Measurements from ENCODE around the gene ARHGEF28.

DNA sequence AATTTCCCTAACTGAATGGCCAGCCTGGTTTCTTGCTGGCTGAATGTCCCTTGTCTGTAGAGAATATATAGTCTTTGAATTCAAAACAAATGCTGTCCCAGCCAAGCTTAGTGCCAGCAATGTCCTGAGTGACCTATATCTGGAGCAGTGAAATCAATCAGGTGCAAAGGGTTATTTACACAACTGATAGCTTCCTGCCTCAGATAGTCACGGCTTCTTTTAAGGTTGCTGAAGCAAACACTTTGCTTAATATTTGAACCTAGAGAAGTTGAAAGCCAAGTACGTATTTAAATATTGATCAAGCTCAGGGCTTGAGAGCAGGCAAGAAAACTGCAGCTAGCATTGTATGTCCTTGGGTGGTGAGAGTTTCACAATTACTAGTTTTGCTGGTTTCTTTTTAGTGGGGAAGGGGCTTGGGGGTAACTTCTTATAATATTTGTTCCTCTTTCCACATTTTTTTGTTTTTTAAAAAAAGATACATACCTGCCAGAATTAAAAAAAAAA, 2.0 kb upstream of the ARHGEF28 start:
- TF ChIP-seq POLR2A (IDR thresholded peaks at IDR 0.05; ENCODE audit: low read depth, low read length) = no peak
- TF ChIP-seq POLR2AphosphoS5 (IDR thresholded peaks at IDR 0.05; ENCODE audit: low read depth, low read length) = no peak
